ENCODE results near the gene RYR2. TPM values are rescaled to one million over a fixed set of nuclear protein-coding genes. Genes with fewer than 3 reads are reported as not detected.

The RYR2 gene
- total RNA-seq, 1 donor from 2014 or later = 15.2 TPM

GRCh38 chr1:237166086-237166485 is 124.1 kb downstream of the RYR2 start:
- intact Hi-C loops (cut with DNase I) = no loop called here
- TF ChIP-seq, protein P1, sequence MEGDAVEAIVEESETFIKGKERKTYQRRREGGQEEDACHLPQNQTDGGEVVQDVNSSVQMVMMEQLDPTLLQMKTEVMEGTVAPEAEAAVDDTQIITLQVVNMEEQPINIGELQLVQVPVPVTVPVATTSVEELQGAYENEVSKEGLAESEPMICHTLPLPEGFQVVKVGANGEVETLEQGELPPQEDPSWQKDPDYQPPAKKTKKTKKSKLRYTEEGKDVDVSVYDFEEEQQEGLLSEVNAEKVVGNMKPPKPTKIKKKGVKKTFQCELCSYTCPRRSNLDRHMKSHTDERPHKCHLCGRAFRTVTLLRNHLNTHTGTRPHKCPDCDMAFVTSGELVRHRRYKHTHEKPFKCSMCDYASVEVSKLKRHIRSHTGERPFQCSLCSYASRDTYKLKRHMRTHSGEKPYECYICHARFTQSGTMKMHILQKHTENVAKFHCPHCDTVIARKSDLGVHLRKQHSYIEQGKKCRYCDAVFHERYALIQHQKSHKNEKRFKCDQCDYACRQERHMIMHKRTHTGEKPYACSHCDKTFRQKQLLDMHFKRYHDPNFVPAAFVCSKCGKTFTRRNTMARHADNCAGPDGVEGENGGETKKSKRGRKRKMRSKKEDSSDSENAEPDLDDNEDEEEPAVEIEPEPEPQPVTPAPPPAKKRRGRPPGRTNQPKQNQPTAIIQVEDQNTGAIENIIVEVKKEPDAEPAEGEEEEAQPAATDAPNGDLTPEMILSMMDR (IDR thresholded peaks at IDR 0.05) = no peak
- Histone ChIP-seq H3K4me3 (no peak overlapping the region), H3K9me3 (no peaks in the 10 kb centered on the region), H3K36me3 (no peaks in the 10 kb centered on the region), H3K27ac (no peak overlapping the region), H3K27me3 (no peaks in the 10 kb centered on the region), H3K4me1 (no peaks in the 10 kb centered on the region)
- DNase-seq (ENCODE audit: low spot score in 2 of 2) = no peak

- Histone ChIP-seq H3K27me3 (no peaks in the 10 kb centered on the region), H3K4me1 (no peaks in the 10 kb centered on the region), H3K4me3 (no peak overlapping the region), H3K36me3 (no peaks in the 10 kb centered on the region), H3K27ac (no peak overlapping the region), H3K9me3 (no peaks in the 10 kb centered on the region)
- no peak for DNase-seq (ENCODE audit: low spot score in 2 of 2)
- intact Hi-C loops (cut with DNase I) = no loop called here
- TF ChIP-seq, protein P1 (IDR thresholded peaks at IDR 0.05) = no peak
These were observed 124.7 kb downstream of the RYR2 start for GRCh38 chr1:237166593-237167101.

DNA sequence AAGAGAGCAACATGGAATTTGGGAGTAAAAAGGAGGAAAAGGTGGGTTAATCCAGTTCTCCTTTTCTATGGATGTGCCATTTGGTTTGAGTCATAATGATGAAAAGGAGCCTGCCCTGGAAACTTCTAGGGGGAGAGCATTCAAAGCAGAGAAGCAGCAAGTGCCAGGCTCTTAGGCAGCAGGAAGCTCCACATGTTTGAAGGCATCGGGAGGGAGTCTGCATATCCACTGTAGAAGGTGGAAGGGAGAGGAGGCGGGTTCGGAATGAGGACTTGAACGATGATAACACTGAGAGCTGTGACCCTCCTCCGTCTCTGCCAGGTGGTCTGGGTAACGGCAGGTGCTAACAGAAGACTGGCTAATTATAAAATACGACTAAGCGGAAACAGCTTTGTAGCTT is 128.2 kb downstream of the RYR2 start:
- TF ChIP-seq, protein P1 (IDR thresholded peaks at IDR 0.05) = no peak
- no peaks in the 10 kb centered on the region for H3K27me3 ChIP-seq
- no peaks in the 10 kb centered on the region for H3K9me3 ChIP-seq
- no peaks in the 10 kb centered on the region for H3K4me1 ChIP-seq
- H3K4me3 ChIP-seq = no peak overlapping the region
- no peak overlapping the region for H3K27ac ChIP-seq
- no peaks in the 10 kb centered on the region for H3K36me3 ChIP-seq
- DNase-seq (ENCODE audit: low spot score in 2 of 2) = no peak
- intact Hi-C loops (cut with DNase I) = no loop called here

- H3K27ac ChIP-seq = no peak overlapping the region
- DNase-seq (ENCODE audit: low spot score in 2 of 2) = no peak
These were observed 129.6 kb downstream of the RYR2 start for GRCh38 chr1:237171454-237172117.

DNA sequence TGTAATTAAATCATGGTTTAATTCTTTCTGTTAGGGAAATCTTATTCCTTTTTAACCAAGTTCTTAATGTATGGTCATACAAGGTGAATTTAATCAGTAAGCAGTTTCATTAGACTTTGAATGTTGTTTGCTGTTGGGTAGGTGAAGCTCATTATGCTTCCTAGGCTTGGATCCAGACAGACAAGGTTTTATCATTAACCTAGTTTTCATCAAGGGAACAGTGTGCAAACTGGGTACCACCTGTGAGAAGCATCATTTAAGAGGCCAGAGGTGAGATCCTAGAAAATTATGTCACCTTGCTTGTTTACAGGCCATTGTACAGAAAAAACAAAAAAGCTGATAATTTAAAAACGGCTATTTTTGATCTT is 130.1 kb downstream of the RYR2 start:
- no peak overlapping the region for H3K27ac ChIP-seq
- H3K4me1 ChIP-seq = no peaks in the 10 kb centered on the region
- no peak for DNase-seq (ENCODE audit: low spot score in 2 of 2)
- peak overlapping the region in 1 of 2 donors; percentile 11 for H3K4me3 ChIP-seq
- no peaks in the 10 kb centered on the region for H3K36me3 ChIP-seq
- H3K27me3 ChIP-seq = no peaks in the 10 kb centered on the region
- intact Hi-C loops (cut with DNase I) = no loop called here
- TF ChIP-seq, protein P1 (IDR thresholded peaks at IDR 0.05) = no peak
- no peaks in the 10 kb centered on the region for H3K9me3 ChIP-seq

More at GRCh38 chr1:237171454-237172117, 129.6 kb downstream of the RYR2 start:
- Histone ChIP-seq H3K4me3 (peak overlapping the region in 1 of 2 donors; percentile 11), H3K4me1 (no peaks in the 10 kb centered on the region), H3K27me3 (no peaks in the 10 kb centered on the region), H3K36me3 (no peaks in the 10 kb centered on the region), H3K9me3 (no peaks in the 10 kb centered on the region)
- intact Hi-C loops (cut with DNase I) = no loop called here
- TF ChIP-seq, protein P1 (IDR thresholded peaks at IDR 0.05) = no peak
